ENCODE results near the gene ERC2. TPM values are rescaled to one million over a fixed set of nuclear protein-coding genes. Genes with fewer than 3 reads are reported as not detected.

Gene ERC2
- polyA plus RNA-seq, 2 of the 4 experiments (the other 2 are of a cell fraction): 0.16 TPM; not detected in 1

GRCh38 chr3:55782351-55782750, 685.9 kb downstream of the ERC2 start (continued):
- TF ChIP-seq ESRRA (IDR thresholded peaks at IDR 0.05; ENCODE audit: borderline replicate concordance, low read length): no peak
- TF ChIP-seq FOSB (CRISPR knock-in tag; IDR thresholded peaks at IDR 0.05): no peak
- TF ChIP-seq PBX3 (IDR thresholded peaks at IDR 0.05): no peak
- no peak for TF ChIP-seq NPAS2 (CRISPR knock-in tag; IDR thresholded peaks at IDR 0.05; ENCODE audit: borderline replicate concordance)
- no peak for TF ChIP-seq MYC (IDR thresholded peaks at IDR 0.05; ENCODE audit: borderline replicate concordance, low read length)
- TF ChIP-seq FOXS1 (CRISPR knock-in tag; IDR thresholded peaks at IDR 0.05): no peak

- no peak overlapping the region for H3K4me2 ChIP-seq
- ChIA-PET CTCF (no interaction called here), POLR2A (no interaction called here)
- WGBS (ENCODE audit: missing lambda C conversion rate): 14% methylated on average over 4 of the region's 4 CpGs
- DNase-seq (ENCODE audit: low read depth in 1 of 2, low spot score in 1 of 2) (no peak), ATAC-seq (no peak), FAIRE-seq (no peak)
- H3K27ac ChIP-seq: no peak overlapping the region
- TF ChIP-seq ELK1 (IDR thresholded peaks at IDR 0.05; ENCODE audit: low read depth, low read length): no peak
- no peak for TF ChIP-seq RFX5 (IDR thresholded peaks at IDR 0.05)
- TF ChIP-seq SMC3 (IDR thresholded peaks at IDR 0.05): no peak
- no peak for TF ChIP-seq ZNF302 (CRISPR knock-in tag; IDR thresholded peaks at IDR 0.05)
- no peak for TF ChIP-seq ZSCAN20 (CRISPR knock-in tag; IDR thresholded peaks at IDR 0.05)
- TF ChIP-seq MAFK (IDR thresholded peaks at IDR 0.05; ENCODE audit: partially characterized antibody): no peak
- no peak overlapping the region for H3K4me3 ChIP-seq
- H3K9me3 ChIP-seq: no peaks in the 10 kb centered on the region
- no peaks in the 10 kb centered on the region for H3K4me1 ChIP-seq
Measured at GRCh38 chr3:55780913-55781312, 687.4 kb downstream of the ERC2 start.

GRCh38 chr3:55779543-55779942, 688.7 kb downstream of the ERC2 start:
- no peak overlapping the region for H3K4me3 ChIP-seq
- CTCF ChIA-PET: interaction anchor here (0.6 kb wide), 1 partner anchor 10 kb away, joined by 3 read pairs; no protein-coding TSS in a partner anchor
- H3K4me1 ChIP-seq: no peaks in the 10 kb centered on the region
- no peak for TF ChIP-seq CEBPB (IDR thresholded peaks at IDR 0.05)
- TF ChIP-seq HEYL (CRISPR knock-in tag; IDR thresholded peaks at IDR 0.05): no peak
- H3K27ac ChIP-seq: no peak overlapping the region
- H3K4me2 ChIP-seq: no peak overlapping the region
- WGBS (ENCODE audit: missing lambda C conversion rate): 5% methylated on average over 5 of the region's 5 CpGs
- POLR2A ChIA-PET: interaction anchor here (0.7 kb wide), 1 partner anchor 941 kb away, joined by 3 read pairs; no protein-coding TSS in a partner anchor
- DNase-seq (ENCODE audit: low read depth in 1 of 2, low spot score in 1 of 2): no peak
- ATAC-seq: no peak
- no peak for FAIRE-seq
- H3K9me3 ChIP-seq: no peaks in the 10 kb centered on the region

GRCh38 chr3:55775366-55776154, 692.7 kb downstream of the ERC2 start:
- Histone ChIP-seq H3K4me2 (no peak overlapping the region), H3K27ac (no peak overlapping the region), H3K4me3 (no peak overlapping the region), H3K4me1 (no peaks in the 10 kb centered on the region), H3K9me3 (no peaks in the 10 kb centered on the region)
- CTCF ChIA-PET: no interaction called here
- no peak for DNase-seq (ENCODE audit: low read depth in 1 of 2, low spot score in 1 of 2)
- TF ChIP-seq EHF (CRISPR knock-in tag; IDR thresholded peaks at IDR 0.05): no peak
- TF ChIP-seq ZC3H11A (IDR thresholded peaks at IDR 0.05): peak; percentile 37
- WGBS (ENCODE audit: missing lambda C conversion rate): 27% methylated on average over 6 of the region's 6 CpGs
- POLR2A ChIA-PET: no interaction called here
- no peak for FAIRE-seq
- ATAC-seq: no peak

GRCh38 chr3:55774856-55775255, 693.4 kb downstream of the ERC2 start:
- H3K9me3 ChIP-seq: no peaks in the 10 kb centered on the region
- H3K4me2 ChIP-seq: no peak overlapping the region
- no peak overlapping the region for H3K27ac ChIP-seq
- POLR2A ChIA-PET: no interaction called here
- CTCF ChIA-PET: no interaction called here
- FAIRE-seq (no peak), ATAC-seq (no peak), DNase-seq (ENCODE audit: low read depth in 1 of 2, low spot score in 1 of 2) (no peak)
- no peak overlapping the region for H3K4me3 ChIP-seq
- no peaks in the 10 kb centered on the region for H3K4me1 ChIP-seq
- WGBS (ENCODE audit: missing lambda C conversion rate): 8% methylated on average over 2 of the region's 2 CpGs
- TF ChIP-seq RARB (CRISPR knock-in tag; IDR thresholded peaks at IDR 0.05) (no peak), FOSL2 (IDR thresholded peaks at IDR 0.05) (no peak), FOSL2 (CRISPR knock-in tag; IDR thresholded peaks at IDR 0.05) (no peak), REST (IDR thresholded peaks at IDR 0.05) (no peak), FOSB (CRISPR knock-in tag; IDR thresholded peaks at IDR 0.05) (no peak), RFX5 (IDR thresholded peaks at IDR 0.05) (no peak), PBX3 (IDR thresholded peaks at IDR 0.05) (no peak), TP53 (CRISPR knock-in tag; IDR thresholded peaks at IDR 0.05) (no peak)
